Subcutaneous adipose tissue (tissue), 4 donors: ENCODE measurements around the gene FN3K. TPM values are rescaled to one million over a fixed set of nuclear protein-coding genes. Genes with fewer than 3 reads are reported as not detected.

Experiments
- total RNA-seq, 4 donors: library from RNA; depleted of rRNA; stranded (reverse); fragments of >200 nt; gene quantifications; one replicate each; pipeline ENCODE4 v1.1.0, GENCODE V29; 2016
- TF ChIP-seq, protein P1 (sequence below): fragments of 450-650 bp; IDR thresholded peaks from one replicate; pipeline ENCODE4 v1.5.1; 2016; ENCODE audit warnings: low read depth, mild to moderate bottlenecking, control low read depth, antibody characterized with exemption, moderate library complexity

Gene FN3K
- total RNA-seq, 4 donors from 2014 or later = 2.0 to 35.8 (median 5.2) TPM

DNA sequence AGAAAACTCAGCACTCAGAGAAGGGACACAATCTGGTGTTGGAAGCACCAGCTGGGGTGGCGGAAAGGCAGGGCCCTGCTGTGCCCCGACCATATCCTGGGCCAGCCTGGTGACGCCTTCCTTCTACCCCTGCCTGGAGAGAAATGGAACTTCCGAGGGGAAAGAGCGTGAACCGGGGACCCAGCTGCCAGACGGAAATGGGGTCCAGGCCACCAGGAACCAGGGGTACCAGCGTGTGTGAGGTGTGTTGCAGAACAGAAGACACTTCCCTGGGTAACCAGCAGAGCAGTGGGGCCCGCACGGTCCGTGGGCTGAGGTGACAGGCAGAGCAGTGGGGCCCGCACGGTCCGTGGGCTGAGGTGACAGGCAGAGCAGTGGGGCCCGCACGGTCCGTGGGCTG, 43.7 kb upstream of the FN3K start:
- TF ChIP-seq, protein P1, sequence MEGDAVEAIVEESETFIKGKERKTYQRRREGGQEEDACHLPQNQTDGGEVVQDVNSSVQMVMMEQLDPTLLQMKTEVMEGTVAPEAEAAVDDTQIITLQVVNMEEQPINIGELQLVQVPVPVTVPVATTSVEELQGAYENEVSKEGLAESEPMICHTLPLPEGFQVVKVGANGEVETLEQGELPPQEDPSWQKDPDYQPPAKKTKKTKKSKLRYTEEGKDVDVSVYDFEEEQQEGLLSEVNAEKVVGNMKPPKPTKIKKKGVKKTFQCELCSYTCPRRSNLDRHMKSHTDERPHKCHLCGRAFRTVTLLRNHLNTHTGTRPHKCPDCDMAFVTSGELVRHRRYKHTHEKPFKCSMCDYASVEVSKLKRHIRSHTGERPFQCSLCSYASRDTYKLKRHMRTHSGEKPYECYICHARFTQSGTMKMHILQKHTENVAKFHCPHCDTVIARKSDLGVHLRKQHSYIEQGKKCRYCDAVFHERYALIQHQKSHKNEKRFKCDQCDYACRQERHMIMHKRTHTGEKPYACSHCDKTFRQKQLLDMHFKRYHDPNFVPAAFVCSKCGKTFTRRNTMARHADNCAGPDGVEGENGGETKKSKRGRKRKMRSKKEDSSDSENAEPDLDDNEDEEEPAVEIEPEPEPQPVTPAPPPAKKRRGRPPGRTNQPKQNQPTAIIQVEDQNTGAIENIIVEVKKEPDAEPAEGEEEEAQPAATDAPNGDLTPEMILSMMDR = no peak

DNA sequence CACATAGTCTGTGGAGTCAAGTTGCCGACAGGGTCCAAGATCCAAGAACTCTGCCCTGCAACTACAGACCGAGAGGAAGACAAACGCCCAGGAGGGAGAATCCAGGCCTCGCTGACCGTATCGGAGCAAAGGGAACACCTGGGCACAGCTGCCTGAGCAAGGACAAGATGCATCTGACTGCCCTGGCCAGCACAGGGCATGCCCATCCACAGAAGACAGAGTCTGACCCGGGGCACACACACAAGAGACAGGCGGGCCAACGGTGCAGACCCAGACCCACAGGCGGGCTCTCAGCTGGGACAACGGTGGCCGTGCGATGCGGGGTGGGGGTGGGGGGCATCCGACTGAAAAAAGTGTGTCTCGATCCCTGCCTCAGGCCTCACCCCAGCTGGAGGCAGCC, 43.1 kb upstream of the FN3K start:
- TF ChIP-seq, protein P1 = no peak

DNA sequence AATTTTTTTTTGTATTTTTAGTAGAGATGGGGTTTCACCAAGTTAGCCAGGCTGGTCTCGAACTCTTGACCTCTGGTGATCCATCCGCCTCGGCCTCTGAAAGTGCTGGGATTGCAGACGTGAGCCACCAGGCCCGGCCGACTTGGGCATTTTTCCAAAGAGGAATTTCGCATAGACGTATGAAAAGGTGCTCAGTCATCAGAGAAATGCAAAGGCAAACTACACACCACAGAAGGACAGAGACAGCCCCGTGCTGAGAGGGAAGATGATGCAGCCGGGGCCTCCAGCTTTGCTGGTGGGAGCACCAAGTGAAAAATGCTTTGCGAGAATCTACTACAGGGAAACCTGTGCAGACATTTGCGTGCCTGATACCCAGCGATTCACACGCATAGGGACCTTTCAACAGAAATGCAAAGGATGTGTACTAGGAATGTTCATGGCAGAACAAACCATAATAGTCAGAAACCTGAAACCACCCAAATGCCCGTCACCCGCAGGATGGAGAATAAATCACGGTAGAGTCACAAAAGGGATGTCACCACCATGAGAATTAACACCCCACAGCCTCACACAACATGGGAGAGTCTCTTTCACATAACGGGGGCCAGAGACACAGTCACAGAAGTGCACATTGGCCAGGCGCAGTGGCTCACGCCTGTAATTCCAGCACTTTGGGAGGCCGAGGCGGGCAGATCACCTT, 42.1 kb upstream of the FN3K start:
- TF ChIP-seq, protein P1 = no peak

DNA sequence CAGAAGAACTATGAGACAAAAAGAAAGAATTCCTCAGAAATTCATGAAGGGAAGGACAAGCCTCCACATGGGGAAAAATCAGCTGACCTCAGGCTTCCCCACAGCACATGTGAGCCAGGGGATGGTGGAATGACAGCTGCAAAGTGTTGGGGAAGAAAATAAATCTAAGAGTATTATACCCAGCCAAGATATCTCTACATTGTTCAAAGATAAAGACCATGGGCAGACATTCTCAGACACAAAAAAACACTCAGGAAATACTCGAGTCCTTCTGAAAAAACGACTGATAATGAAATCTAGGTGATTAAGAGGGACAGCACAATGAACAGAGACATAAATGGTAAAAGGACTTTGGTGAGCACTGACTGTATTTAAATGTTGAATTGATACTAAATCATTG, 40.8 kb upstream of the FN3K start:
- TF ChIP-seq, protein P1 = no peak

DNA sequence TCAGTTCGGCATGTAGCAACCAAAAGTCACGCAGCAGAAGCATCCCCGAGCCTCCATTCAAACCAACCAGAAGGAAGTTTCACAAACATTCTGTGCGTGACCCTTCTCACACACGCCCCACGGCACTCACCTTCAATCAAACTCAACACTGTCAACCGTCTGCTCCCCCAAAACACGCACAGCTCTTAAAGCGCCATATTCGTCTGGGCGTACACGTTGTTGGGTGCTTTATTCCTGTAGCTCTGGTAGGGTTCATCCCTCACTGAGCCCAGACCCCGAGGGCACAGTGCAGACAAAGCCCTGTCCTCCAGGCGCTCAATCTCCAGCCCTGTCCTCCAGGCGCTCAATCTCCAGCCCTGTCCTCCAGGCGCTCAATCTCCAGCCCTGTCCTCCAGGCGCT, 39.2 kb upstream of the FN3K start:
- TF ChIP-seq, protein P1 = no peak

DNA sequence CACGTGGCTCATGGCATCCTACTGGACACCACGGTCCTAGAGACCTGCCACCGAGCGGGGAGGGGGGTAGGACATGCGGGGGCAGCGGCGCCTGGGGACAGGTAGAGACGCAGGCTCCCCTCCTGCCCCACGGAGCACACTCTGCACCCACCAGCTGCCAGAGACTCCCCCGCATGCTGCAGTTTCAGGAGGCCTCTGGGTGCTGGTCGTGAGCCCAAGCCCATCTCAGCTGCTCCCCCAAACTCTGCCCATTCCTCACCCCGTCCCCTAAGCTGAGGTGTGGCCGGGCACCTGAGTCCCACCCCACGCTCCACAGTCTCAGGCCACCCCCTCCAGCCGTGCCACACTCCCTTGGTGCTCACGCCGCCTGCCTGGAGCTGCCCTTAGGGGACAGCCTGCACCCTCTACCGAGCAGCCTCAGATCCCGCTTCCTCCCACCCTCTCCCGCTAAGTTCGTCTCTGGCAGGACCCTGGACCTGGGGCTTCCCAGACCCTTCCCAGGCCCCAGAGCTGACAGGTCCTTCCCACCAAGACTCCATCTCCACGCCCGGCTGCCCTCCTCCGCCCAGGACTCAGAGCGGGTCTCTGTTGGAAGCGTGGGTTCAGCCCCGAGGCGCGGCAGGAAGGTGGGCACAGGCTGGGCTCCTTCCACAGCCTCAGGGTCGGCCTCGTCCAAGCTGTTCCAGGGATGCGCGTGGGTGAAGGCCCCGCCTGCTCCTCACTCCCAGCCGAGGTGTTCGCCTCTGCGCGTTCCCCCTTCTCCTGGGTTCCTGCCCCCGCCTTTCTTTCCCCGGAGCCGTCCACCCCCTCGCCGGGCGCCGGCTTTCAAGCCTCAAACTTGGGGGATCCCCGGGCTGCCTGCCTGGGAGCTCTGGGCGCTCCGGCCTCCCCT, 38.3 kb upstream of the FN3K start:
- TF ChIP-seq, protein P1 = no peak

DNA sequence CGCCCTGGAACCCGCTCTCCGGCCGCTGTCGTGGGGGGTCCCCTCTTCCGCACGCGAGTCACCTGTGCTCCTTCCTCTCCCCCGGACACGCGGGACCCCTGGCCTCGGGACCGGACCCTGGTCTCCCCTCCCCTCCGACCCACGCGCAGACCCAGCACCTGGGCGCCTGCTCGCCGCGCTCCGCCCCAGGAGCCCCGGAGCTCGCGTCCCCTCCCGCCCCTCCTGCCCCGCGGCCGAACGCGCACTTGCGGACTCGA, 37.7 kb upstream of the FN3K start:
- TF ChIP-seq, protein P1 = no peak
